ENCODE data around the gene ZNF670. TPM values are rescaled to one million over a fixed set of nuclear protein-coding genes. Genes with fewer than 3 reads are reported as not detected.

Gene ZNF670
- total RNA-seq, 1 donor from 2014 or later, result 3.7 TPM

- FAIRE-seq (peak; percentile 60), DNase-seq (ENCODE audit: low read depth) (no peak)
- Histone ChIP-seq H3K36me3 (ENCODE audit: control insufficient read depth, insufficient read depth, low read length) (no peaks in the 10 kb centered on the region), H3K27me3 (ENCODE audit: control insufficient read depth, insufficient read depth, low read length) (no peaks in the 10 kb centered on the region), H3K4me3 (ENCODE audit: low read depth, low read length) (no peak overlapping the region)
- no peak for TF ChIP-seq CTCF (IDR thresholded peaks at IDR 0.05; ENCODE audit: insufficient read depth, low read length, severe bottlenecking)
These were observed 697 bp upstream of the ZNF670 start for GRCh38 chr1:247079141-247079874.

GRCh38 chr1:247077876-247078257 is 744 bp downstream of the ZNF670 start:
- no peaks in the 10 kb centered on the region for H3K27me3 ChIP-seq (ENCODE audit: control insufficient read depth, insufficient read depth, low read length)
- no peak for TF ChIP-seq CTCF (IDR thresholded peaks at IDR 0.05; ENCODE audit: insufficient read depth, low read length, severe bottlenecking)
- peak overlapping the region; percentile 70 for H3K4me3 ChIP-seq (ENCODE audit: low read depth, low read length)
- FAIRE-seq (no peak), DNase-seq (ENCODE audit: low read depth) (peak; percentile 8)
- H3K36me3 ChIP-seq (ENCODE audit: control insufficient read depth, insufficient read depth, low read length), result no peaks in the 10 kb centered on the region

- TF ChIP-seq CTCF (IDR thresholded peaks at IDR 0.05; ENCODE audit: insufficient read depth, low read length, severe bottlenecking), result no peak
- DNase-seq (ENCODE audit: low read depth) (no peak), FAIRE-seq (no peak)
- Histone ChIP-seq H3K27me3 (ENCODE audit: control insufficient read depth, insufficient read depth, low read length) (no peaks in the 10 kb centered on the region), H3K4me3 (ENCODE audit: low read depth, low read length) (no peak overlapping the region), H3K36me3 (ENCODE audit: control insufficient read depth, insufficient read depth, low read length) (no peaks in the 10 kb centered on the region)
These were observed 1.4 kb downstream of the ZNF670 start for GRCh38 chr1:247077213-247077612.

GRCh38 chr1:247070645-247071044 is 8.0 kb downstream of the ZNF670 start:
- FAIRE-seq, result no peak

GRCh38 chr1:247064304-247064703 is 14.3 kb downstream of the ZNF670 start:
- Histone ChIP-seq H3K4me3 (ENCODE audit: low read depth, low read length) (no peak overlapping the region), H3K27me3 (ENCODE audit: control insufficient read depth, insufficient read depth, low read length) (no peaks in the 10 kb centered on the region), H3K36me3 (ENCODE audit: control insufficient read depth, insufficient read depth, low read length) (no peaks in the 10 kb centered on the region)
- no peak for TF ChIP-seq CTCF (IDR thresholded peaks at IDR 0.05; ENCODE audit: insufficient read depth, low read length, severe bottlenecking)
- FAIRE-seq, result peak; percentile 68
- no peak for DNase-seq (ENCODE audit: low read depth)

More at GRCh38 chr1:247070645-247071044, 8.0 kb downstream of the ZNF670 start:
- Histone ChIP-seq H3K4me3 (ENCODE audit: low read depth, low read length) (no peak overlapping the region), H3K36me3 (ENCODE audit: control insufficient read depth, insufficient read depth, low read length) (no peaks in the 10 kb centered on the region), H3K27me3 (ENCODE audit: control insufficient read depth, insufficient read depth, low read length) (no peaks in the 10 kb centered on the region)
- DNase-seq (ENCODE audit: low read depth), result no peak
- TF ChIP-seq CTCF (IDR thresholded peaks at IDR 0.05; ENCODE audit: insufficient read depth, low read length, severe bottlenecking), result no peak

GRCh38 chr1:247060771-247061170 is 17.8 kb downstream of the ZNF670 start:
- no peak overlapping the region for H3K4me3 ChIP-seq (ENCODE audit: low read depth, low read length)
- TF ChIP-seq CTCF (IDR thresholded peaks at IDR 0.05; ENCODE audit: insufficient read depth, low read length, severe bottlenecking), result no peak
- no peak for FAIRE-seq
- no peak for DNase-seq (ENCODE audit: low read depth)
- no peaks in the 10 kb centered on the region for H3K36me3 ChIP-seq (ENCODE audit: control insufficient read depth, insufficient read depth, low read length)
- H3K27me3 ChIP-seq (ENCODE audit: control insufficient read depth, insufficient read depth, low read length), result no peaks in the 10 kb centered on the region

All from bronchial epithelial cell (primary cell).